GM19452 (cell line): Measurements from ENCODE around the gene PTGES2.
"Not testable (repeated sequence)": the region's sequence is repeated elsewhere in the genome, so short reads cannot be mapped to it uniquely, and the experiment has no call there.

Experiments used
- ATAC-seq: cut with Tn5 transposase; IDR thresholded peaks from one replicate; pipeline ENCODE4 v1.9.1; 2021; ENCODE audit not compliant: unreplicated experiment

PTGES2 gene

GRCh38 chr9:128120741-128121465 is 6.6 kb downstream of the PTGES2 start:
- ATAC-seq, result no peak

GRCh38 chr9:128120061-128120740 is 7.3 kb downstream of the PTGES2 start:
- ATAC-seq, result no peak

- ATAC-seq, result no peak
These were observed 8.4 kb downstream of the PTGES2 start for GRCh38 chr9:128118971-128119665.

- no peak for ATAC-seq
These were observed 9.1 kb downstream of the PTGES2 start for GRCh38 chr9:128118472-128118857.

GRCh38 chr9:128117613-128118471 is 9.7 kb downstream of the PTGES2 start:
- ATAC-seq, result peak; percentile 55

- no peak for ATAC-seq
These were observed 11.1 kb downstream of the PTGES2 start for GRCh38 chr9:128116104-128117083.

GRCh38 chr9:128115187-128116103 is 12.1 kb downstream of the PTGES2 start:
- ATAC-seq, result no peak

GRCh38 chr9:128114326-128115186 is 13.0 kb downstream of the PTGES2 start:
- no peak for ATAC-seq

GRCh38 chr9:128113526-128114325 is 13.8 kb downstream of the PTGES2 start:
- no peak for ATAC-seq

- not testable (repeated sequence) for ATAC-seq
These were observed 15.8 kb downstream of the PTGES2 start for GRCh38 chr9:128111726-128112125.

GRCh38 chr9:128109050-128109709 is 18.3 kb downstream of the PTGES2 start:
- no peak for ATAC-seq

GRCh38 chr9:128108269-128109049 is 19.1 kb downstream of the PTGES2 start:
- no peak for ATAC-seq

- ATAC-seq, result no peak
These were observed 19.9 kb downstream of the PTGES2 start for GRCh38 chr9:128107468-128108268.

GRCh38 chr9:128106940-128107467 is 20.5 kb downstream of the PTGES2 start:
- ATAC-seq, result no peak
